Endometrial microvascular endothelial cells (primary cell): ENCODE measurements around the gene PANK4. TPM values are rescaled to one million over a fixed set of nuclear protein-coding genes. Genes with fewer than 3 reads are reported as not detected.
"Not testable (repeated sequence)": the region's sequence is repeated elsewhere in the genome, so short reads cannot be mapped to it uniquely, and the experiment has no call there.

Experiments
- in situ Hi-C: cut with HindIII; loops from 2 replicates; pipeline ENCODE4 v1.10.0; 2017; ENCODE audit warnings: low sequenced_read_pairs, low pct_unique_long_range_greater_than_20kb; ENCODE audit errors: inconsistent ontology term
- total RNA-seq: library from RNA; depleted of rRNA; stranded (reverse); fragments of >200 nt; gene quantifications from one replicate; pipeline ENCODE4 v1.2.3, GENCODE V29; 2015; ENCODE audit errors: inconsistent ontology term

The PANK4 gene
- total RNA-seq, 1 donor from 2014 or later, result 35.4 TPM

GRCh38 chr1:2560299-2561073 lies 34.1 kb upstream of the PANK4 start:
- in situ Hi-C loops, result no loop called here

- in situ Hi-C loops, result no loop called here
Observed at GRCh38 chr1:2559509-2560298, 33.3 kb upstream of the PANK4 start.

GRCh38 chr1:2558861-2559260 lies 32.5 kb upstream of the PANK4 start:
- in situ Hi-C loops, result no loop called here

- in situ Hi-C loops, result no loop called here
Observed at GRCh38 chr1:2558420-2558819, 32.0 kb upstream of the PANK4 start.

- in situ Hi-C loops, result no loop called here
Observed at GRCh38 chr1:2557482-2558400, 31.3 kb upstream of the PANK4 start.

GRCh38 chr1:2556678-2557481 lies 30.5 kb upstream of the PANK4 start:
- in situ Hi-C loops, result no loop called here

- in situ Hi-C loops, result no loop called here
Observed at GRCh38 chr1:2556277-2556677, 29.9 kb upstream of the PANK4 start, which contains the start of gene TNFRSF14. Gene TNFRSF14 (plus strand): TSS chr1:2556371. CDS start chr1:2556665, 294 bp downstream.

GRCh38 chr1:2555634-2556276 lies 29.4 kb upstream of the PANK4 start:
- in situ Hi-C loops, result no loop called here

- in situ Hi-C loops, result no loop called here
Observed at GRCh38 chr1:2554621-2555387, 28.4 kb upstream of the PANK4 start.

GRCh38 chr1:2553871-2554620 lies 27.6 kb upstream of the PANK4 start:
- in situ Hi-C loops, result no loop called here

- in situ Hi-C loops, result not testable (repeated sequence)
Observed at GRCh38 chr1:2553076-2553475, 26.7 kb upstream of the PANK4 start.

- in situ Hi-C loops, result no loop called here
Observed at GRCh38 chr1:2552189-2552588, 25.8 kb upstream of the PANK4 start.

- in situ Hi-C loops, result not testable (repeated sequence)
Observed at GRCh38 chr1:2551544-2551943, 25.1 kb upstream of the PANK4 start.

- in situ Hi-C loops, result not testable (repeated sequence)
Observed at GRCh38 chr1:2550309-2550861, 24.0 kb upstream of the PANK4 start.

- in situ Hi-C loops, result not testable (repeated sequence)
Observed at GRCh38 chr1:2549367-2550029, 23.1 kb upstream of the PANK4 start.

GRCh38 chr1:2548068-2548589 lies 21.7 kb upstream of the PANK4 start:
- in situ Hi-C loops, result no loop called here
